Fibroblast of mammary gland (primary cell): ENCODE results near the gene DISC1.

Source experiments
- DNase-seq: peaks from one replicate; pipeline ENCODE4 v3.0.0-alpha.2; 2010; ENCODE audit warnings: low read depth
- H3K4me3 ChIP-seq: 2 replicates; pipeline ENCODE4 v1.5.1; 2011; ENCODE audit warnings: low read depth, mild to moderate bottlenecking, low read length, moderate library complexity; ENCODE audit not compliant: control insufficient read depth
- TF ChIP-seq, protein P1 (sequence below): conservative IDR thresholded peaks from 2 replicates; pipeline ENCODE4 v1.5.1; 2011; ENCODE audit warnings: low read depth, low read length, inconsistent platforms; ENCODE audit not compliant: control insufficient read depth, insufficient read depth

DISC1 gene

GRCh38 chr1:231786126-231786525, 159.5 kb downstream of the DISC1 start:
- TF ChIP-seq, protein P1, sequence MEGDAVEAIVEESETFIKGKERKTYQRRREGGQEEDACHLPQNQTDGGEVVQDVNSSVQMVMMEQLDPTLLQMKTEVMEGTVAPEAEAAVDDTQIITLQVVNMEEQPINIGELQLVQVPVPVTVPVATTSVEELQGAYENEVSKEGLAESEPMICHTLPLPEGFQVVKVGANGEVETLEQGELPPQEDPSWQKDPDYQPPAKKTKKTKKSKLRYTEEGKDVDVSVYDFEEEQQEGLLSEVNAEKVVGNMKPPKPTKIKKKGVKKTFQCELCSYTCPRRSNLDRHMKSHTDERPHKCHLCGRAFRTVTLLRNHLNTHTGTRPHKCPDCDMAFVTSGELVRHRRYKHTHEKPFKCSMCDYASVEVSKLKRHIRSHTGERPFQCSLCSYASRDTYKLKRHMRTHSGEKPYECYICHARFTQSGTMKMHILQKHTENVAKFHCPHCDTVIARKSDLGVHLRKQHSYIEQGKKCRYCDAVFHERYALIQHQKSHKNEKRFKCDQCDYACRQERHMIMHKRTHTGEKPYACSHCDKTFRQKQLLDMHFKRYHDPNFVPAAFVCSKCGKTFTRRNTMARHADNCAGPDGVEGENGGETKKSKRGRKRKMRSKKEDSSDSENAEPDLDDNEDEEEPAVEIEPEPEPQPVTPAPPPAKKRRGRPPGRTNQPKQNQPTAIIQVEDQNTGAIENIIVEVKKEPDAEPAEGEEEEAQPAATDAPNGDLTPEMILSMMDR, result no peak
- DNase-seq, result no peak

DNA sequence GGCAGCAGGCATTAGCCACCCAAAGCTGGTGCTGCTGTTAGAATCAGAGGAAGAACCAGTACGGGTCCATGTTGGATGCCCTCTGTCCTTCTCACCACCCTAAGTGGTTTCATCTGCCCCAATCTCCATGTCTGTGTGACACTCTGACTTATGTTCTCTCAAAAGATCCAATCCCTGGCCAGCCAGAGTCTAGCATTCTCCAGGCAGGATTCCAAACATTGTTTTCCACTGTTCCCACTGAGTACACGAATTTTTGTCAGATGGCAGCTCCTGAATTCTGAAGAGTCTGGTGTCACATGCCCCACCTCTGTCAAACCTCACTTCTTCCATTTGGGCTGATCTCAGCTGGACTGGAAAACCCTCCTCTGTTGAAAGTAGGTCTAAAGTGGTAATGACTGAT, 166.0 kb downstream of the DISC1 start:
- no peak for DNase-seq
- H3K4me3 ChIP-seq, result no peak overlapping the region
- TF ChIP-seq, protein P1, result no peak

More at GRCh38 chr1:231786126-231786525, 159.5 kb downstream of the DISC1 start:
- no peak overlapping the region for H3K4me3 ChIP-seq

GRCh38 chr1:231793893-231794292, 167.3 kb downstream of the DISC1 start:
- DNase-seq, result no peak
- TF ChIP-seq, protein P1, result no peak
- no peak overlapping the region for H3K4me3 ChIP-seq

- TF ChIP-seq, protein P1, result no peak
Observed at GRCh38 chr1:231796141-231796540, 169.6 kb downstream of the DISC1 start.

GRCh38 chr1:231799363-231799986, 172.9 kb downstream of the DISC1 start:
- no peak overlapping the region for H3K4me3 ChIP-seq
- peak; percentile 52 for DNase-seq
- TF ChIP-seq, protein P1, result no peak

More at GRCh38 chr1:231796141-231796540, 169.6 kb downstream of the DISC1 start:
- H3K4me3 ChIP-seq, result no peak overlapping the region
- DNase-seq, result no peak

GRCh38 chr1:231800108-231800507, 173.5 kb downstream of the DISC1 start:
- no peak overlapping the region for H3K4me3 ChIP-seq
- TF ChIP-seq, protein P1, result no peak
- peak; percentile 18 for DNase-seq
